ENCODE results near the gene WDR27. TPM values are rescaled to one million over a fixed set of nuclear protein-coding genes. Genes with fewer than 3 reads are reported as not detected.

WDR27 gene
- polyA plus RNA-seq, 1 donor from 2014 or later, result 35.8 TPM

DNA sequence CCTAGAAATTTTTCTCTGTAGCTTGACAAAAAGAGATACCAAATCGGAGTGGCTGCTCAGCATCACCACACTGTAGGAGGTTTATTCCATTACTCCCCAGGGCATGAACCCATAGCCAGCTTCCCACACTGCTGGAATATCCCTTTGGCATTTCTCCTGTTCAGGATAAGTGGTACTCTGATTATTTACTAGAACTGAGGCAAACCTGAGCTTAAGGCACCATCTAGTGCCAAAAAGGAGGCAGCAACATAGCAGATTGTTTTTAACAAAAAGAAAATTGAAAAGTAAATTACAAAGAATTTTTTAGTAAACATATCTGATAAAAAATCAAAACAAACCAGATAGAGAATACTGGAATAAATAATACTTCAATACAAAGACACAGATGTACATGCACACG lies 181.7 kb downstream of the WDR27 start:
- Histone ChIP-seq H3K27ac (ENCODE audit: low read length) (no peak overlapping the region), H3F3A (ENCODE audit: insufficient read depth, low read length, poor library complexity, severe bottlenecking) (no peaks in the 10 kb centered on the region), H2AFZ (ENCODE audit: low read depth, low read length) (no peak overlapping the region), H3K27me3 (ENCODE audit: insufficient read depth, low read depth, low read length) (no peaks in the 10 kb centered on the region), H3K36me3 (ENCODE audit: insufficient read depth, low read length) (no peaks in the 10 kb centered on the region), H3K79me2 (replicated peaks; ENCODE audit: insufficient read depth, low read length) (no peaks in the 10 kb centered on the region), H3K4me3 (ENCODE audit: low read length) (no peak overlapping the region), H3K9ac (ENCODE audit: low read length) (no peak overlapping the region), H3K4me2 (ENCODE audit: low read length) (no peak overlapping the region), H3K9me3 (ENCODE audit: low read length) (no peaks in the 10 kb centered on the region), H3K9me2 (ENCODE audit: insufficient read depth, low read length) (no peaks in the 10 kb centered on the region), H4K20me1 (ENCODE audit: insufficient read depth) (no peaks in the 10 kb centered on the region)
- TF ChIP-seq, protein P1, sequence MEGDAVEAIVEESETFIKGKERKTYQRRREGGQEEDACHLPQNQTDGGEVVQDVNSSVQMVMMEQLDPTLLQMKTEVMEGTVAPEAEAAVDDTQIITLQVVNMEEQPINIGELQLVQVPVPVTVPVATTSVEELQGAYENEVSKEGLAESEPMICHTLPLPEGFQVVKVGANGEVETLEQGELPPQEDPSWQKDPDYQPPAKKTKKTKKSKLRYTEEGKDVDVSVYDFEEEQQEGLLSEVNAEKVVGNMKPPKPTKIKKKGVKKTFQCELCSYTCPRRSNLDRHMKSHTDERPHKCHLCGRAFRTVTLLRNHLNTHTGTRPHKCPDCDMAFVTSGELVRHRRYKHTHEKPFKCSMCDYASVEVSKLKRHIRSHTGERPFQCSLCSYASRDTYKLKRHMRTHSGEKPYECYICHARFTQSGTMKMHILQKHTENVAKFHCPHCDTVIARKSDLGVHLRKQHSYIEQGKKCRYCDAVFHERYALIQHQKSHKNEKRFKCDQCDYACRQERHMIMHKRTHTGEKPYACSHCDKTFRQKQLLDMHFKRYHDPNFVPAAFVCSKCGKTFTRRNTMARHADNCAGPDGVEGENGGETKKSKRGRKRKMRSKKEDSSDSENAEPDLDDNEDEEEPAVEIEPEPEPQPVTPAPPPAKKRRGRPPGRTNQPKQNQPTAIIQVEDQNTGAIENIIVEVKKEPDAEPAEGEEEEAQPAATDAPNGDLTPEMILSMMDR (IDR thresholded peaks at IDR 0.05; ENCODE audit: poor library complexity, severe bottlenecking), result peak; percentile 36
- TF ChIP-seq RAD21 (conservative IDR thresholded peaks at IDR 0.05) (peak; percentile 53), EZH2 (IDR thresholded peaks at IDR 0.05; ENCODE audit: borderline replicate concordance, insufficient read depth, low read length, poor library complexity, severe bottlenecking) (no peak), SMC3 (conservative IDR thresholded peaks at IDR 0.05; ENCODE audit: poor library complexity) (peak; percentile 53)

DNA sequence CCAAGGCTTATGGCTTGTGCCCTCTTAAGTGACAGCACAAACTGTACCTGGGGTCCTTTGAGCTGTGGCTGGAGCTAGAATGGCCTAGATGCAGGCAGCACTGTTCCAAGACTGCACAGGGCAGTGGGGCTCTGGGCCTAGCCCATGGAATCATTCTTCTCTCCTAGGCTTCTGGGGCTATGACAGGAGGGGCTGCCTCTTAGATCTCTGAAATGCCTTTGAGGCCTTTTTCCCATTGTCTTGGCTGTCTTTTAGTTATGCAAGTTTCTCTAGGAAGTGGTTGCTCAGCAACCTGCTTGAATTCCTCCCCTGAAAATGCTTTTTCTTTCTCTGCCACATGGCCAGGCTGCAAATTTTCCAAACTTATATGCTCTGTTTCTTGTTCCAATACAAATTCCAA lies 183.4 kb downstream of the WDR27 start:
- no peaks in the 10 kb centered on the region for H3K79me2 ChIP-seq (replicated peaks; ENCODE audit: insufficient read depth, low read length)
- no peak overlapping the region for H3K4me2 ChIP-seq (ENCODE audit: low read length)
- no peak overlapping the region for H3K27ac ChIP-seq (ENCODE audit: low read length)
- no peak overlapping the region for H3K9ac ChIP-seq (ENCODE audit: low read length)
- H2AFZ ChIP-seq (ENCODE audit: low read depth, low read length), result no peak overlapping the region
- no peaks in the 10 kb centered on the region for H3K9me2 ChIP-seq (ENCODE audit: insufficient read depth, low read length)
- H4K20me1 ChIP-seq (ENCODE audit: insufficient read depth), result no peaks in the 10 kb centered on the region
- no peak overlapping the region for H3K4me3 ChIP-seq (ENCODE audit: low read length)
- no peaks in the 10 kb centered on the region for H3K27me3 ChIP-seq (ENCODE audit: insufficient read depth, low read depth, low read length)
- H3F3A ChIP-seq (ENCODE audit: insufficient read depth, low read length, poor library complexity, severe bottlenecking), result no peaks in the 10 kb centered on the region
- no peak for TF ChIP-seq EP300 (conservative IDR thresholded peaks at IDR 0.05; ENCODE audit: poor library complexity, severe bottlenecking)
- no peak for TF ChIP-seq RAD21 (conservative IDR thresholded peaks at IDR 0.05)
- TF ChIP-seq, protein P2, sequence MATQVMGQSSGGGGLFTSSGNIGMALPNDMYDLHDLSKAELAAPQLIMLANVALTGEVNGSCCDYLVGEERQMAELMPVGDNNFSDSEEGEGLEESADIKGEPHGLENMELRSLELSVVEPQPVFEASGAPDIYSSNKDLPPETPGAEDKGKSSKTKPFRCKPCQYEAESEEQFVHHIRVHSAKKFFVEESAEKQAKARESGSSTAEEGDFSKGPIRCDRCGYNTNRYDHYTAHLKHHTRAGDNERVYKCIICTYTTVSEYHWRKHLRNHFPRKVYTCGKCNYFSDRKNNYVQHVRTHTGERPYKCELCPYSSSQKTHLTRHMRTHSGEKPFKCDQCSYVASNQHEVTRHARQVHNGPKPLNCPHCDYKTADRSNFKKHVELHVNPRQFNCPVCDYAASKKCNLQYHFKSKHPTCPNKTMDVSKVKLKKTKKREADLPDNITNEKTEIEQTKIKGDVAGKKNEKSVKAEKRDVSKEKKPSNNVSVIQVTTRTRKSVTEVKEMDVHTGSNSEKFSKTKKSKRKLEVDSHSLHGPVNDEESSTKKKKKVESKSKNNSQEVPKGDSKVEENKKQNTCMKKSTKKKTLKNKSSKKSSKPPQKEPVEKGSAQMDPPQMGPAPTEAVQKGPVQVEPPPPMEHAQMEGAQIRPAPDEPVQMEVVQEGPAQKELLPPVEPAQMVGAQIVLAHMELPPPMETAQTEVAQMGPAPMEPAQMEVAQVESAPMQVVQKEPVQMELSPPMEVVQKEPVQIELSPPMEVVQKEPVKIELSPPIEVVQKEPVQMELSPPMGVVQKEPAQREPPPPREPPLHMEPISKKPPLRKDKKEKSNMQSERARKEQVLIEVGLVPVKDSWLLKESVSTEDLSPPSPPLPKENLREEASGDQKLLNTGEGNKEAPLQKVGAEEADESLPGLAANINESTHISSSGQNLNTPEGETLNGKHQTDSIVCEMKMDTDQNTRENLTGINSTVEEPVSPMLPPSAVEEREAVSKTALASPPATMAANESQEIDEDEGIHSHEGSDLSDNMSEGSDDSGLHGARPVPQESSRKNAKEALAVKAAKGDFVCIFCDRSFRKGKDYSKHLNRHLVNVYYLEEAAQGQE (IDR thresholded peaks at IDR 0.05; ENCODE audit: borderline replicate concordance), result no peak
- no peak for TF ChIP-seq TAF1 (IDR thresholded peaks at IDR 0.05; ENCODE audit: low read depth)
- TF ChIP-seq, protein P1 (IDR thresholded peaks at IDR 0.05; ENCODE audit: poor library complexity, severe bottlenecking), result no peak
- TF ChIP-seq MXI1 (conservative IDR thresholded peaks at IDR 0.05; ENCODE audit: poor library complexity, severe bottlenecking), result no peak
- TF ChIP-seq EZH2 (IDR thresholded peaks at IDR 0.05; ENCODE audit: borderline replicate concordance, insufficient read depth, low read length, poor library complexity, severe bottlenecking), result no peak
- TF ChIP-seq POLR2AphosphoS5 (IDR thresholded peaks at IDR 0.05), result no peak
- no peak for TF ChIP-seq SMC3 (conservative IDR thresholded peaks at IDR 0.05; ENCODE audit: poor library complexity)
- H3K9me3 ChIP-seq (ENCODE audit: low read length), result no peaks in the 10 kb centered on the region
- no peaks in the 10 kb centered on the region for H3K36me3 ChIP-seq (ENCODE audit: insufficient read depth, low read length)

Measured in neural cell (in vitro differentiated cells).